ENCODE measurements around the gene IL25.

DNA sequence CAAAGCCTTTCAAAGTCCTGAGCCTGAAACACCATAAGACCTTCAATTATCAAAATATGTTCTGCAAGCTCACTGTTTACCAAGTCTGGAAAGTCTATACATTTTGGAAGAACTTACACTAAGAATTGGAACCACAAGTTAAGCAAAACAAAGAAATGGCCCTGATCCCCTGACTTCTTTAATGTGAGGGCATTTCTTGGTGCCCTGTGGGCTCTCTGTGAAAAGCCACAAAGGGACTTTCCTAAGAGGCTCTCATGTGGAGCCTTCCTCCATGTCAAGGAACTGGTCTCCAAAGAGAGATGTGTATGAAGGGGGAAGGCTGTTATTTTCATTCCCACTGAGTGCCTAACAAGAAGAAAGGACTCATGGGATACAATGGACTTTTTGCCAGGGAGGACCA, 49.0 kb downstream of the IL25 start:
- TF ChIP-seq CTCF (IDR thresholded peaks at IDR 0.05) (no peak), POLR2A (IDR thresholded peaks at IDR 0.05; ENCODE audit: low read depth) (no peak), POLR2AphosphoS5 (IDR thresholded peaks at IDR 0.05) (no peak)

Measured in esophagus muscularis mucosa (tissue), 3 donors.